Spleen (tissue), 11 donors: ENCODE data around the gene CATSPERB. TPM values are rescaled to one million over a fixed set of nuclear protein-coding genes. Genes with fewer than 3 reads are reported as not detected.

Experiments used
- DNase-seq: peaks from one replicate; pipeline ENCODE4 v3.0.0-alpha.2; 2020
- H3K27ac ChIP-seq, 8 donors: fragments of 200-600 bp; sonication (generic) in 7 of 8; 1 replicate in 4 of 8; 2 replicates in 4 of 8; pipeline versions ENCODE4 v1.5.0 to v1.8.0; 2016 to 2021; ENCODE audit warnings: inconsistent platforms in 4 of 8, mild to moderate bottlenecking in 4 of 8, moderate library complexity in 1 of 8
- H3K27me3 ChIP-seq, 7 donors: fragments of 200-600 bp; sonication (generic) in 6 of 7; replicated peaks in 1 of 7; 1 replicate in 4 of 7; 2 replicates in 3 of 7; pipeline versions ENCODE4 v1.5.0 to v1.8.0; 2016 to 2021; ENCODE audit warnings: inconsistent platforms in 3 of 7, mild to moderate bottlenecking in 1 of 7
- H3K36me3 ChIP-seq, 6 donors: fragments of 200-600 bp; sonication (generic) in 5 of 6; 1 replicate in 4 of 6; 2 replicates in 2 of 6; pipeline versions ENCODE4 v1.5.0 to v1.8.0; 2016 to 2021; ENCODE audit warnings: inconsistent platforms in 2 of 6
- H3K4me1 ChIP-seq, 6 donors: fragments of 200-600 bp; sonication (generic) in 5 of 6; 1 replicate in 3 of 6; 2 replicates in 3 of 6; pipeline versions ENCODE4 v1.5.0 to v1.8.0; 2016 to 2021; ENCODE audit warnings: inconsistent platforms in 3 of 6
- H3K4me3 ChIP-seq, 8 donors: fragments of 200-600 bp; sonication (generic) in 7 of 8; 1 replicate in 4 of 8; 2 replicates in 4 of 8; pipeline versions ENCODE4 v1.5.0 to v1.8.0; 2016 to 2021; ENCODE audit warnings: inconsistent platforms in 4 of 8, mild to moderate bottlenecking in 4 of 8, moderate library complexity in 2 of 8
- H3K9me3 ChIP-seq, 8 donors: fragments of 200-600 bp; sonication (generic) in 7 of 8; 1 replicate in 4 of 8; 2 replicates in 4 of 8; pipeline versions ENCODE4 v1.5.0 to v1.8.0; 2016 to 2021; ENCODE audit warnings: inconsistent platforms in 4 of 8
- POLR2A ChIP-seq, 3 donors: fragments of 450-650 bp; IDR thresholded peaks; one replicate each; pipeline ENCODE4 v1.5.1; 2017; ENCODE audit warnings: antibody characterized with exemption in 3 of 3, mild to moderate bottlenecking in 1 of 3
- POLR2AphosphoS5 ChIP-seq, 3 donors: sonication (generic); formaldehyde crosslinking; IDR thresholded peaks; one replicate each; pipeline ENCODE4 v1.5.1; 2017; ENCODE audit warnings: antibody characterized with exemption in 3 of 3
- WGBS, 5 donors: extraction: QIAGEN DNeasy Blood & Tissue Kit in 3 of 5; methylation state at CpG; one replicate each; pipeline versions ENCODE4 v1.1.5 to v1.1.7; 2013 to 2018; 5-methylcytosine and 5-hydroxymethylcytosine counted together
- intact Hi-C: fragments of 100-400 bp; cut with DNase I; formaldehyde crosslinking; loops from one replicate; pipeline ENCODE4 v1.15.0; 2023; ENCODE audit warnings: low total_unique reads
- polyA plus RNA-seq, 3 donors: library from polyadenylated mRNA; stranded (reverse); fragments of 200-250 nt; gene quantifications; one replicate each; pipeline ENCODE4 v1.2.1, GENCODE V29; 2013
- total RNA-seq, 7 donors: library from RNA; depleted of rRNA in 3 of 7; stranded (reverse); fragments of >200 nt in 3 of 7; fragmentation: NEBNext Ultra II Directional in 4 of 7; extraction: Animal tissue kit (Norgen Biotek cat#: 25700) in 4 of 7; gene quantifications; one replicate each; pipeline versions ENCODE4 v1.1.0 to v1.2.1, GENCODE V29; 2016 to 2021
- TF ChIP-seq, protein P1 (sequence below), 11 experiments: fragments of 200-600 bp in 7 of 11; fragments of 450-650 bp in 4 of 11; sonication (generic) in 4 of 11; IDR thresholded peaks in 8 of 11; conservative IDR thresholded peaks in 3 of 11; 1 replicate in 7 of 11; 2 replicates in 4 of 11; pipeline versions ENCODE4 v1.4.0 to v1.8.0; 2016 to 2021; ENCODE audit warnings: antibody characterized with exemption in 11 of 11, inconsistent platforms in 4 of 11, mild to moderate bottlenecking in 1 of 11
- donor health status: healthy with polysubstance abuse.
- donor health status: DM: no; HTN: no; CAD: no; lungs with moderate emphysema.
- donor health status: DM: no; HTN: no; CAD: no.
- donor health status: Bipolar disorder and iron deficiency.
- donor health status: healthy.
- donor health status: DM: no; HTN: no; CAD: no.
- donor health status: DM: yes; HTN: yes; CAD: no.

Gene CATSPERB
- total and polyA plus RNA-seq, 10 donors: 0.10 to 6.8 (median 1.9) TPM

DNA sequence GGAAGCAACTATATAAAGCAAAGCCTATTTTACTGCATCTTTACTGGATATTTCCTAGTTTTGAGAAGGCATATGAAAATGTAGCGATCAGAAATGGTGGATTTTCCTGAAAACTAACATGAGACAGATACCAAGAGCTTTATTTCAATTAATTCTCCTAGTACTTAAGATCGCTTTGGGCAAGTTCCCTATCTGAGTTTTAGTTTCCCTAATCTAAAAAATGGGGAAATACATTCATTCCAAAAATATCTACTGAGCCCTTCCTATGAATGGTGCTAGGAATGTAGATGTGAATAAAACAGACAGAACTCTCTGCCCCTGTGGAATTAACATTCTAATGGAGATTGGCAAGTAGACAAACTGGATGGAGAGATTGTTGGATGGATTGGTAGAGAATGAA, 8.4 kb downstream of the CATSPERB start:
- no peak for DNase-seq
- Histone ChIP-seq H3K36me3 (no peaks in the 10 kb centered on the region), H3K4me3 (no peak overlapping the region), H3K4me1 (no peaks in the 10 kb centered on the region), H3K9me3 (no peaks in the 10 kb centered on the region), H3K27ac (no peak overlapping the region), H3K27me3 (no peaks in the 10 kb centered on the region)
- TF ChIP-seq POLR2A (IDR thresholded peaks at IDR 0.05) (no peak), POLR2AphosphoS5 (IDR thresholded peaks at IDR 0.05) (no peak)
- TF ChIP-seq, protein P1, sequence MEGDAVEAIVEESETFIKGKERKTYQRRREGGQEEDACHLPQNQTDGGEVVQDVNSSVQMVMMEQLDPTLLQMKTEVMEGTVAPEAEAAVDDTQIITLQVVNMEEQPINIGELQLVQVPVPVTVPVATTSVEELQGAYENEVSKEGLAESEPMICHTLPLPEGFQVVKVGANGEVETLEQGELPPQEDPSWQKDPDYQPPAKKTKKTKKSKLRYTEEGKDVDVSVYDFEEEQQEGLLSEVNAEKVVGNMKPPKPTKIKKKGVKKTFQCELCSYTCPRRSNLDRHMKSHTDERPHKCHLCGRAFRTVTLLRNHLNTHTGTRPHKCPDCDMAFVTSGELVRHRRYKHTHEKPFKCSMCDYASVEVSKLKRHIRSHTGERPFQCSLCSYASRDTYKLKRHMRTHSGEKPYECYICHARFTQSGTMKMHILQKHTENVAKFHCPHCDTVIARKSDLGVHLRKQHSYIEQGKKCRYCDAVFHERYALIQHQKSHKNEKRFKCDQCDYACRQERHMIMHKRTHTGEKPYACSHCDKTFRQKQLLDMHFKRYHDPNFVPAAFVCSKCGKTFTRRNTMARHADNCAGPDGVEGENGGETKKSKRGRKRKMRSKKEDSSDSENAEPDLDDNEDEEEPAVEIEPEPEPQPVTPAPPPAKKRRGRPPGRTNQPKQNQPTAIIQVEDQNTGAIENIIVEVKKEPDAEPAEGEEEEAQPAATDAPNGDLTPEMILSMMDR (IDR thresholded peaks at IDR 0.05 in 8 of 11, conservative IDR thresholded peaks at IDR 0.05 in 3 of 11): no peak
- intact Hi-C loops: no loop called here
- WGBS, 5 donors: 77 to 89% (median 84%) methylated on average over 2 of the region's 2 CpGs

DNA sequence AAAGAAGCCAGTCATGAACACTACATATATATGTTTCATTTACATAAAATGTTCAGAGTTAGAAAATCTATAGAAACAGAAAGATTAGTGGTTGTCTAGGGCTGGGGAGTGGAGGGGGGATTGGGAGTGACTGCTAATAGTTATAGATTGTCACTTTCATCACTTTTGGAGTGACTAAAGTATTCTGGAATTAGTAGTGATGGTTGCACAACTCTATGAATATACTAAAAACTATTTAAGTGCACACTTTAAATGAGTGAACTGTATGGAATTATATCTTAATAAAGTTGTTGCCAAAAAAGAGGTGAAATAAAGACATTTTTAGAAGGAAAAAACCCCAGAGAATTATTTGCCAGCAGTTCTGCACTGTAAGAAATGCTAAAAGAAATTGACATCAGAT, 9.5 kb downstream of the CATSPERB start:
- Histone ChIP-seq H3K27ac (no peak overlapping the region), H3K27me3 (no peaks in the 10 kb centered on the region), H3K9me3 (no peaks in the 10 kb centered on the region), H3K4me3 (no peak overlapping the region), H3K4me1 (no peaks in the 10 kb centered on the region), H3K36me3 (no peaks in the 10 kb centered on the region)
- no peak for DNase-seq
- TF ChIP-seq POLR2AphosphoS5 (IDR thresholded peaks at IDR 0.05) (no peak), POLR2A (IDR thresholded peaks at IDR 0.05) (no peak)
- TF ChIP-seq, protein P1 (IDR thresholded peaks at IDR 0.05 in 8 of 11, conservative IDR thresholded peaks at IDR 0.05 in 3 of 11): no peak
- intact Hi-C loops: no loop called here

DNA sequence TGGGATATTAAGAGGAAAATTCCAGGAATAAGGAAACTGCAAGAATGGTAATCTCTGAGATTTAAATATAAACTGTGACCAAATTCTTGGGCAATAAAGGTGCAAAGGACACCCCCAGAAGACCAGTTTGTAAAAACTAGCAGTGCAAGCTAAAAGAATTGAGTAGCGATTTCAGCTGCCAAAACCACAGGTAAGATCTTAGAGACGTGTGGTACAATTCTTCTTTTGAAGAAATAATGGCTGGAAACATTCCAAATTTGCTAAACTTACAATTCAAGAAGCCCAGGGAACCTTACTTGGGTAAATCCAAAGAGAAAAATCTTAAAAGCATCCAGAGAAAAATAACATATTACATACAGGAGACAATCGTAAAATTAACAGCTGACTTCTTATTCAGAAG, 12.0 kb downstream of the CATSPERB start:
- WGBS, 5 donors: 72 to 80% (median 77%) methylated on average over 3 of the region's 3 CpGs
- intact Hi-C loops: no loop called here
- Histone ChIP-seq H3K36me3 (no peaks in the 10 kb centered on the region), H3K4me1 (no peaks in the 10 kb centered on the region), H3K4me3 (no peak overlapping the region), H3K27ac (no peak overlapping the region), H3K9me3 (no peaks in the 10 kb centered on the region), H3K27me3 (no peaks in the 10 kb centered on the region)
- DNase-seq: no peak
- TF ChIP-seq POLR2A (IDR thresholded peaks at IDR 0.05) (no peak), POLR2AphosphoS5 (IDR thresholded peaks at IDR 0.05) (no peak)
- TF ChIP-seq, protein P1 (IDR thresholded peaks at IDR 0.05 in 8 of 11, conservative IDR thresholded peaks at IDR 0.05 in 3 of 11): no peak

DNA sequence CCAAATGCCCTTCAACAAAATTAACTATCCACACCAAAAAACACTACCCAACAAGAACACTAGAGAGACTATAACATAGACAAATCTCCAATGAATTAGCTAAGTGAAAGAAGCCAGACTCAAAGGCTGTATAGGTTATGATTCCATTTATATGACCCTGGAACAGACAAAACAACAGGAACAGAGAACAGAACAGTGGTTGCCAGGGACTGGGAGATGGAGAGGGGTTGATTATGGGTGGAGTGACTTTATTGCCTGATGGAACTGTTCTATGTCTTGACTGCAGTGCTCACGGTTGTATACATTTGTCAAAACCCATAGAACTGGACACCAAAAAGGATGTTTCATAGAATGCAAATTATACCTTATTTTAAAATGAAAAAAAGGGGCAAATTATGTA, 14.9 kb downstream of the CATSPERB start:
- no peak for DNase-seq
- H3K4me1 ChIP-seq: no peaks in the 10 kb centered on the region
- H3K9me3 ChIP-seq: no peaks in the 10 kb centered on the region
- intact Hi-C loops: no loop called here
- no peaks in the 10 kb centered on the region for H3K27me3 ChIP-seq
- WGBS, 5 donors: 83 to 93% (median 91%) methylated on average over 1 of the region's 1 CpG
- TF ChIP-seq POLR2AphosphoS5 (IDR thresholded peaks at IDR 0.05): no peak
- TF ChIP-seq, protein P1 (IDR thresholded peaks at IDR 0.05 in 8 of 11, conservative IDR thresholded peaks at IDR 0.05 in 3 of 11): no peak
- TF ChIP-seq POLR2A (IDR thresholded peaks at IDR 0.05): no peak
- no peaks in the 10 kb centered on the region for H3K36me3 ChIP-seq
- no peak overlapping the region for H3K4me3 ChIP-seq
- no peak overlapping the region for H3K27ac ChIP-seq
